Measurements from ENCODE around the gene SPAG9. TPM values are rescaled to one million over a fixed set of nuclear protein-coding genes. Genes with fewer than 3 reads are reported as not detected.

Gene SPAG9
- total and polyA plus RNA-seq, 2 of the 8 experiments (the other 6 are each of a cell fraction or from before 2014, with no cell fraction given) = 9.8 to 63.8 TPM

GRCh38 chr17:50944902-50945720 lies 175.6 kb downstream of the SPAG9 start:
- ChIA-PET POLR2A (ENCODE audit: partially characterized antibody) (interaction anchor here (0.7 to 21.0 kb wide), 11 partner anchors 9 to 175 kb away, joined by 3 to 308 read pairs (median 5); partner anchors contain the start of genes SPAG9 and TOB1), CTCF (ENCODE audit: partially characterized antibody) (interaction anchor here (1.0 to 21.7 kb wide), 6 partner anchors 9 to 127 kb away, joined by 3 to 735 read pairs (median 4); partner anchors contain the start of gene TOB1)
- Histone ChIP-seq H3K4me1 (replicated peaks in 1 of 4; ENCODE audit: control insufficient read depth in 3 of 4, insufficient read depth in 4 of 4, low read length in 3 of 4) (peaks cover 0 to 21% (median 18%) of the 10 kb centered on the region in 4 experiments; a peak in 5 of 7 replicates), H2BK5ac (ENCODE audit: low read depth, low read length) (peak overlapping the region; percentile 88; the same call in 1 of the 2 replicates), H4K8ac (ENCODE audit: extremely low read depth, insufficient read depth, low read length) (no peak overlapping the region; the same call in 1 of the 2 replicates), H2BK120ac (replicated peaks; ENCODE audit: low read depth, low read length) (no peak overlapping the region), H3K56ac (replicated peaks; ENCODE audit: insufficient read length, low read depth, low read length) (no peak overlapping the region), H3K23me2 (ENCODE audit: low read depth, low read length) (peaks cover 4% of the 10 kb centered on the region; the same call in 1 of the 2 replicates), H3K9ac (replicated peaks in 1 of 4; ENCODE audit: extremely low read depth in 1 of 4, low read depth in 3 of 4, low read length in 3 of 4) (no peak overlapping the region), H3K4me3 (ENCODE audit: extremely low read depth in 1 of 4, insufficient read depth in 2 of 4, low read depth in 3 of 4, low read length in 4 of 4) (peak overlapping the region in 1 of 4 experiments; percentile 56; a peak in 3 of 8 replicates), H3K23ac (ENCODE audit: insufficient read length) (no peak overlapping the region), H3K4ac (replicated peaks; ENCODE audit: insufficient read length, low read depth, low read length) (no peak overlapping the region), H2AK5ac (ENCODE audit: low read depth, low read length) (no peak overlapping the region), H3K18ac (ENCODE audit: extremely low read depth, low read length) (no peak overlapping the region; the same call in 1 of the 2 replicates), H3K9me3 (ENCODE audit: insufficient read depth in 2 of 2, low read depth in 1 of 2, low read length in 1 of 2) (no peaks in the 10 kb centered on the region), H2BK12ac (ENCODE audit: low read depth, low read length) (peak overlapping the region; percentile 84; the same call in 1 of the 2 replicates), H2AFZ (ENCODE audit: low read length) (no peak overlapping the region), H3K27ac (ENCODE audit: low read depth, low read length) (no peak overlapping the region), H3K79me2 (ENCODE audit: control insufficient read depth in 1 of 2, insufficient read depth in 2 of 2, low read length in 2 of 2) (no peaks in the 10 kb centered on the region), H4K20me1 (replicated peaks in 1 of 2; ENCODE audit: control insufficient read depth in 1 of 2, insufficient read depth in 2 of 2, low read length in 2 of 2) (no peaks in the 10 kb centered on the region), H2BK15ac (ENCODE audit: low read length) (0 out of 2 replicates have a peak overlapping the region, but pooled peaks have one; percentile 81), H2BK20ac (ENCODE audit: low read length) (peak overlapping the region; percentile 72; the same call in 1 of the 2 replicates), H3K14ac (ENCODE audit: insufficient read length) (no peak overlapping the region), H3K36me3 (ENCODE audit: control insufficient read depth in 2 of 4, insufficient read depth in 4 of 4, low read length in 3 of 4) (no peaks in the 10 kb centered on the region), H3K4me2 (ENCODE audit: insufficient read depth in 1 of 2, low read depth in 2 of 2, low read length in 2 of 2) (peak overlapping the region; percentile 37 to 84; a peak in 3 of 4 replicates), H4K5ac (ENCODE audit: insufficient read length, low read depth, low read length) (no peak overlapping the region), H3K27me3 (replicated peaks in 1 of 4; ENCODE audit: control insufficient read depth in 3 of 4, extremely low read depth in 1 of 4, insufficient read depth in 3 of 4, low read length in 3 of 4) (peaks cover 0 to 6% (median 1%) of the 10 kb centered on the region in 4 experiments; a peak in 2 of 7 replicates), H3K79me1 (ENCODE audit: low read depth, low read length) (no peaks in the 10 kb centered on the region), H4K91ac (replicated peaks; ENCODE audit: insufficient read length, low read length) (peak overlapping the region; percentile 91)
- WGBS, 2 experiments (ENCODE audit: extremely low coverage in 1 of 2, insufficient coverage in 1 of 2, insufficient read length in 1 of 2, insufficient replicate concordance in 2 of 2, low coverage in 1 of 2, low lambda C conversion rate in 2 of 2, missing lambda C conversion rate in 1 of 2) = 66% methylated on average over 14 of the region's 18 CpGs; no CpG with 5 or more reads in 1 of the 2 experiments
- DNase-seq (ENCODE audit: low read depth in 1 of 2, low spot score in 2 of 2) = no peak
- FAIRE-seq = no peak
- TF ChIP-seq TAF7 (optimal IDR thresholded peaks at IDR 0.05; ENCODE audit: borderline replicate concordance, low read depth, low read length) = no peak
- TF ChIP-seq CBX8 (IDR thresholded peaks at IDR 0.05; ENCODE audit: borderline replicate concordance, low read depth, low read length) = no peak
- TF ChIP-seq SIX5 (IDR thresholded peaks at IDR 0.05; ENCODE audit: low read depth, low read length) = no peak
- no peak for TF ChIP-seq SIN3A (conservative IDR thresholded peaks at IDR 0.05 in 1 of 2, IDR thresholded peaks at IDR 0.05 in 1 of 2; ENCODE audit: low read depth in 1 of 2, low read length in 2 of 2)
- TF ChIP-seq CTBP2 (IDR thresholded peaks at IDR 0.05; ENCODE audit: borderline replicate concordance, insufficient read depth, insufficient read length, low read length) = no peak
- TF ChIP-seq TAF1 (IDR thresholded peaks at IDR 0.05; ENCODE audit: low read depth, low read length) = no peak
- TF ChIP-seq POU5F1 (IDR thresholded peaks at IDR 0.05; ENCODE audit: low read depth, low read length) = no peak
- TF ChIP-seq JUND (IDR thresholded peaks at IDR 0.05; ENCODE audit: low read length) = no peak
- TF ChIP-seq GABPA (IDR thresholded peaks at IDR 0.05; ENCODE audit: borderline replicate concordance, insufficient read depth, low read length) = no peak

Measured in H1 (cell line).